ENCODE data around the gene CDC14B. TPM values are rescaled to one million over a fixed set of nuclear protein-coding genes. Genes with fewer than 3 reads are reported as not detected.

CDC14B gene
- total RNA-seq, 6 experiments from 2014 or later = 13.7 to 38.0 (median 25.7) TPM

DNA sequence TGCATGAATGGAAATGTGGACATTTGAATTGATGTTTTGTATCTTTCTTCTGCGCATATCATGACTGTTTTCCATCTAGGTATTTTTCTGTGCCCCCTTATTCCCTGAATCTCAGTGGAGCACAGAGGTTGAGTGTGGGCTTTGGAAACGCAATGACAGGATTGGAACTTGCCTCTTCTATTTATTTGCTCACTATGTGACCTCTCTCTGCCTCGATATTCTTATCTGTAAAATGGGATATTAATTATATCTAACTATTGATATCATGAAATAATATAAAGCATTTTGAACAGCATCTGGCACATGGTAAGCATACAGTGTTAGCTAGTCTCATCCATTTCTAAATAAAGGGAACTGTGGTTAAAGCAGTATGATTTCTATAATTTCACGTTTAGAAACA, 143.6 kb downstream of the CDC14B start:
- H3K4me1 ChIP-seq = no peaks in the 10 kb centered on the region
- TF ChIP-seq, protein P1, sequence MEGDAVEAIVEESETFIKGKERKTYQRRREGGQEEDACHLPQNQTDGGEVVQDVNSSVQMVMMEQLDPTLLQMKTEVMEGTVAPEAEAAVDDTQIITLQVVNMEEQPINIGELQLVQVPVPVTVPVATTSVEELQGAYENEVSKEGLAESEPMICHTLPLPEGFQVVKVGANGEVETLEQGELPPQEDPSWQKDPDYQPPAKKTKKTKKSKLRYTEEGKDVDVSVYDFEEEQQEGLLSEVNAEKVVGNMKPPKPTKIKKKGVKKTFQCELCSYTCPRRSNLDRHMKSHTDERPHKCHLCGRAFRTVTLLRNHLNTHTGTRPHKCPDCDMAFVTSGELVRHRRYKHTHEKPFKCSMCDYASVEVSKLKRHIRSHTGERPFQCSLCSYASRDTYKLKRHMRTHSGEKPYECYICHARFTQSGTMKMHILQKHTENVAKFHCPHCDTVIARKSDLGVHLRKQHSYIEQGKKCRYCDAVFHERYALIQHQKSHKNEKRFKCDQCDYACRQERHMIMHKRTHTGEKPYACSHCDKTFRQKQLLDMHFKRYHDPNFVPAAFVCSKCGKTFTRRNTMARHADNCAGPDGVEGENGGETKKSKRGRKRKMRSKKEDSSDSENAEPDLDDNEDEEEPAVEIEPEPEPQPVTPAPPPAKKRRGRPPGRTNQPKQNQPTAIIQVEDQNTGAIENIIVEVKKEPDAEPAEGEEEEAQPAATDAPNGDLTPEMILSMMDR (IDR thresholded peaks at IDR 0.05) = no peak
- TF ChIP-seq POLR2A (IDR thresholded peaks at IDR 0.05) = no peak
- H3K27ac ChIP-seq = no peak overlapping the region
- intact Hi-C loops (cut with DNase I) = no loop called here
- H3K36me3 ChIP-seq = peaks cover 0 to 4% (median 0%) of the 10 kb centered on the region in 4 donors
- WGBS (ENCODE audit: insufficient coverage, low coverage, low lambda C conversion rate, missing lambda C conversion rate) = 94% methylated on average over 4 of the region's 4 CpGs
- ATAC-seq = no peak
- DNase-seq = no peak
- no peak overlapping the region for H3K4me3 ChIP-seq
- no peaks in the 10 kb centered on the region for H3K9me3 ChIP-seq
- no peaks in the 10 kb centered on the region for H3K27me3 ChIP-seq

DNA sequence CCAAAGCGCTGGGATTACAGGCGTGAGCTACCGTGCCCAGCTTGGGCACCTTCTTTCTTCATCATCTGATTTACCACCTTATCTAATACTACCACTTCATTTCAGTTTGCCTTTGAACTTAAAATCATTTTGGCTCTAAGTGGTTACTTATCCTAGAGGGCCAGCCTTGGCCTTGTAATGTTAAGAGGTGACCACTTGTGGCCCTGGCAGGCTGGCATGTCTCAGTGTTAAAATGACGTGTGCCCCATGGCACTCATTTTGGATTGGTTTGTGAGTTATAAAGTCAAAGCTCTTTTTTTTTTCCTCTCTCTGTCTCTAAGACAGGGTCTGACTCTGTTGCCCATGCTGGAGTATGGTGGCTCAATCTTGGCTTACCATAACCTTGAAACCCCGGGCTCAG, 151.9 kb downstream of the CDC14B start:
- ATAC-seq (no peak), DNase-seq (no peak)
- 97% methylated on average over 5 of the region's 5 CpGs for WGBS (ENCODE audit: insufficient coverage, low coverage, low lambda C conversion rate, missing lambda C conversion rate)
- Histone ChIP-seq H3K4me3 (no peak overlapping the region), H3K4me1 (no peaks in the 10 kb centered on the region), H3K9me3 (no peaks in the 10 kb centered on the region), H3K27me3 (no peaks in the 10 kb centered on the region), H3K27ac (no peak overlapping the region), H3K36me3 (peaks cover 0 to 5% (median 2%) of the 10 kb centered on the region in 4 donors)
- no peak for TF ChIP-seq POLR2A (IDR thresholded peaks at IDR 0.05)
- TF ChIP-seq, protein P1 (IDR thresholded peaks at IDR 0.05) = no peak
- intact Hi-C loops (cut with DNase I) = no loop called here

DNA sequence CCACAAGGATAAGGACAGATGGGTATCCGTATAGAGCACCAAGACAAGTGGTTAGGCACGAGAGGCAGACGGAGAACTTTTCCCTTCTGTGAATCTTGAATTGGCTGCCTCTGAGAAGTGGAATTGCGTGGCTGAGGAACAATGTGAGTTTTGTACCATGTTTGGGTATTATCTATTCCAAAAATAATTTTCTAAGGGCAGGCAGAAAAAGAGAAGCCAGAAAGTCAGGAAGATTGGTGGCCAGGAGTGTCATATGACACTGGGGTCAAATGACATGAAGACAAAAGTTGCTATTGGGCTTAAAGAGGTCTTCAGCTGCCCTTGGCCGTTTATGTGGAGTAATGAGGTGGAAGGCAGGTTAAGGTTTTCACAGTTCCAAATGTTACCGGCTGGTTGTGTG, 155.2 kb downstream of the CDC14B start:
- TF ChIP-seq, protein P1 (IDR thresholded peaks at IDR 0.05) = no peak
- TF ChIP-seq POLR2A (IDR thresholded peaks at IDR 0.05) = no peak
- Histone ChIP-seq H3K9me3 (no peaks in the 10 kb centered on the region), H3K36me3 (no peaks in the 10 kb centered on the region), H3K27me3 (no peaks in the 10 kb centered on the region), H3K4me1 (no peaks in the 10 kb centered on the region), H3K27ac (no peak overlapping the region), H3K4me3 (no peak overlapping the region)
- intact Hi-C loops (cut with DNase I) = no loop called here
- 82% methylated on average over 6 of the region's 6 CpGs for WGBS (ENCODE audit: insufficient coverage, low coverage, low lambda C conversion rate, missing lambda C conversion rate)
- ATAC-seq = no peak
- DNase-seq = no peak

DNA sequence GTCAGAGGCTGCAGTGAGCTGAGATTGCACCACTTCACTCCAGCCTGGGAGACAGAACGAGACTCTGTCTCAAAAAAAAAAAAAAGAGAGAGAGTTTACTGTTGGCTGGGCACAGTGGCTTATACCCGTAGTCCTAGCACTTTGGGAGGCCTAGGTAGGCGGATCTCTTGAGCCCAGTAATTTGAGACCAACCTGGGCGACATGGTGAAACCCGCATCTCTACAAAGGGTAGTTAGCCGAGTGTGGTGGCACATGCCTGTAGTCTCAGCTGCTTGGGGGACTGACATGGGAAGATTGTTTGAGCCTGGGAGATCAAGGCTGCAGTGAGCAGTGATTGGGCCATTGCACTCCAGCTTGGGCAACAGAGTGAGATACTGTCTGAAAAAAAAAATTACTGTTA, 157.1 kb downstream of the CDC14B start:
- DNase-seq (no peak), ATAC-seq (no peak)
- H3K4me1 ChIP-seq = no peaks in the 10 kb centered on the region
- H3K27ac ChIP-seq = no peak overlapping the region
- TF ChIP-seq, protein P1 (IDR thresholded peaks at IDR 0.05) = no peak
- no peak for TF ChIP-seq POLR2A (IDR thresholded peaks at IDR 0.05)
- 93% methylated on average over 4 of the region's 6 CpGs for WGBS (ENCODE audit: insufficient coverage, low coverage, low lambda C conversion rate, missing lambda C conversion rate)
- H3K9me3 ChIP-seq = no peaks in the 10 kb centered on the region
- intact Hi-C loops (cut with DNase I) = no loop called here
- no peak overlapping the region for H3K4me3 ChIP-seq
- no peaks in the 10 kb centered on the region for H3K27me3 ChIP-seq
- no peaks in the 10 kb centered on the region for H3K36me3 ChIP-seq

DNA sequence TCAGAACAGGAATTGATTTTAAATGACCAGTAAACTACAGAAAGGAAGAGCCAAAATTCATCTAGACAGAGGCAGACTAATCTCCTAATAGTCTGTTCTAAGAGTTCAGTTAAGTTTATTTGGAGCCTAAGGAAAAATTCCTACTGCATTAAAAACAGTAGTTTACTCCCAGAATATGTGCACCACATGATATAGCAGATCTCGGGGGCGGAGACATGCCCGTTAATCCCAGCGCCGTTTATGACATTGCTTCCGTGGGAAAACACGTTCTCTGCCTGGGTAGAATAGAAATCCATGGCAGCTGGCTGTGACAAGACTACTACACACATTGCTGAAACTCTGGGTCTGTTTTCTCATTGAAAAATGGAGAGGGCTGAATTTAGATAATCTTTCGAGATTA, 158.3 kb downstream of the CDC14B start:
- 96% methylated on average over 8 of the region's 8 CpGs for WGBS (ENCODE audit: insufficient coverage, low coverage, low lambda C conversion rate, missing lambda C conversion rate)
- Histone ChIP-seq H3K4me1 (no peaks in the 10 kb centered on the region), H3K27me3 (no peaks in the 10 kb centered on the region), H3K36me3 (no peaks in the 10 kb centered on the region), H3K4me3 (no peak overlapping the region), H3K9me3 (no peaks in the 10 kb centered on the region), H3K27ac (no peak overlapping the region)
- TF ChIP-seq, protein P1 (IDR thresholded peaks at IDR 0.05) = no peak
- no peak for TF ChIP-seq POLR2A (IDR thresholded peaks at IDR 0.05)
- DNase-seq (no peak), ATAC-seq (no peak)
- intact Hi-C loops (cut with DNase I) = no loop called here
